Thyroid gland (tissue), 4 donors: ENCODE results near the gene ORAI1. TPM values are rescaled to one million over a fixed set of nuclear protein-coding genes. Genes with fewer than 3 reads are reported as not detected.
"Not testable (repeated sequence)": the region's sequence is repeated elsewhere in the genome, so short reads cannot be mapped to it uniquely, and the experiment has no call there.

Source experiments
- DNase-seq, 2 donors: peaks; one replicate each; pipeline ENCODE4 v3.0.0-alpha.2; 2019
- H3K27ac ChIP-seq, 3 donors: fragments of 200-600 bp; sonication (generic); 1 replicate in 2 of 3; 2 replicates in 1 of 3; pipeline ENCODE4 v1.5.1; 2016 to 2019; ENCODE audit warnings: mild to moderate bottlenecking in 1 of 3, moderate library complexity in 1 of 3
- H3K27me3 ChIP-seq: fragments of 200-600 bp; sonication (generic); one replicate; pipeline ENCODE4 v1.5.1; 2019
- H3K36me3 ChIP-seq, 2 donors: fragments of 200-600 bp; sonication (generic); one replicate each; pipeline ENCODE4 v1.5.1; 2016 to 2019
- H3K4me1 ChIP-seq, 2 donors: fragments of 200-600 bp; sonication (generic); one replicate each; pipeline ENCODE4 v1.5.1; 2017 to 2019
- H3K4me3 ChIP-seq, 3 donors: fragments of 200-600 bp; sonication (generic); replicated peaks in 1 of 3; 1 replicate in 2 of 3; 2 replicates in 1 of 3; pipeline ENCODE4 v1.5.1; 2016; ENCODE audit warnings: mild to moderate bottlenecking in 1 of 3
- H3K9me3 ChIP-seq: fragments of 200-600 bp; sonication (generic); one replicate; pipeline ENCODE4 v1.5.1; 2017
- POLR2A ChIP-seq, 2 donors: fragments of 450-650 bp; IDR thresholded peaks; one replicate each; pipeline ENCODE4 v1.6.1; 2017; ENCODE audit warnings: antibody characterized with exemption in 2 of 2, mild to moderate bottlenecking in 2 of 2, moderate library complexity in 1 of 2
- WGBS, 2 donors: methylation state at CpG; one replicate each; pipeline ENCODE4 v1.1.5; 2017; 5-methylcytosine and 5-hydroxymethylcytosine counted together
- intact Hi-C: fragments of 100-400 bp; cut with DNase I; formaldehyde crosslinking; loops from one replicate; pipeline ENCODE4 v1.15.1; 2023
- total RNA-seq, 4 donors: library from RNA; depleted of rRNA; stranded (reverse); fragments of >200 nt; gene quantifications; one replicate each; pipeline ENCODE4 v1.2.3, GENCODE V29; 2016
- TF ChIP-seq, protein P1 (sequence below), 6 experiments: fragments of 200-600 bp in 3 of 6; fragments of 450-650 bp in 3 of 6; sonication (generic) in 3 of 6; IDR thresholded peaks; one replicate each; pipeline ENCODE4 v1.5.1; 2016 to 2019; ENCODE audit warnings: antibody characterized with exemption in 6 of 6, mild to moderate bottlenecking in 2 of 6, inconsistent platforms in 1 of 6, moderate library complexity in 1 of 6

The ORAI1 gene
- total RNA-seq, 4 donors from 2014 or later, result 12.7 to 27.1 (median 17.0) TPM

DNA sequence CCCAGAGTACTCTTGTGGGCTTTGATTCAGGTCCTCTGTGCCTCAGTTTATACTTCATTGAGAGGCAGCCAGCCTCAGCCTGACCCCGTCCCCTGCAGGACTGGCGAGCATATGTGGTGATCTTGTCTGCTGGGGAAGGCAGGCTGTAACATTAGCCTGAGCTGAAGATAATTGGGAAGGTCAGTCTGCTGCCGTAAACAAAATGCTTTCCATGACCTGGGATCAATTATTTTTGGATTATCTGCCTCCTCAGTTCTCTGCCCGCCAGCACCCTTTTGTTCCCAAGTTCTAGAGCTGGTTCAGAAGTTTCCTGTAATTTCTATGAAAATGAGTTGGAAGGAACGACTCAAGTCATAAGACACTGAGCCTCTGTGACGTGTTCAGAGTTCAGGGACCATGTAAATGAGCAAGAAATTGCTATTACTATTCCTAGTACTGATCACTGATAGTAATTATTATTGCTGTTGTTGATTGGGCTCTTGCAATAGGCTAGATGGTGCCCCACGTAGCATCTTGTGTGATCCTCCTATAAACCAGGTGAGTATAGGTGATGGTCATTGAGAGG lies 4.5 kb downstream of the ORAI1 start:
- Histone ChIP-seq H3K4me3 (no peak overlapping the region), H3K27ac (no peak overlapping the region), H3K4me1 (peaks cover 33 to 54% of the 10 kb centered on the region in 2 donors), H3K27me3 (no peaks in the 10 kb centered on the region), H3K9me3 (no peaks in the 10 kb centered on the region), H3K36me3 (no peaks in the 10 kb centered on the region)
- no peak for DNase-seq
- WGBS, 2 donors, result 93 to 95% methylated on average over 7 of the region's 7 CpGs
- TF ChIP-seq, protein P1, sequence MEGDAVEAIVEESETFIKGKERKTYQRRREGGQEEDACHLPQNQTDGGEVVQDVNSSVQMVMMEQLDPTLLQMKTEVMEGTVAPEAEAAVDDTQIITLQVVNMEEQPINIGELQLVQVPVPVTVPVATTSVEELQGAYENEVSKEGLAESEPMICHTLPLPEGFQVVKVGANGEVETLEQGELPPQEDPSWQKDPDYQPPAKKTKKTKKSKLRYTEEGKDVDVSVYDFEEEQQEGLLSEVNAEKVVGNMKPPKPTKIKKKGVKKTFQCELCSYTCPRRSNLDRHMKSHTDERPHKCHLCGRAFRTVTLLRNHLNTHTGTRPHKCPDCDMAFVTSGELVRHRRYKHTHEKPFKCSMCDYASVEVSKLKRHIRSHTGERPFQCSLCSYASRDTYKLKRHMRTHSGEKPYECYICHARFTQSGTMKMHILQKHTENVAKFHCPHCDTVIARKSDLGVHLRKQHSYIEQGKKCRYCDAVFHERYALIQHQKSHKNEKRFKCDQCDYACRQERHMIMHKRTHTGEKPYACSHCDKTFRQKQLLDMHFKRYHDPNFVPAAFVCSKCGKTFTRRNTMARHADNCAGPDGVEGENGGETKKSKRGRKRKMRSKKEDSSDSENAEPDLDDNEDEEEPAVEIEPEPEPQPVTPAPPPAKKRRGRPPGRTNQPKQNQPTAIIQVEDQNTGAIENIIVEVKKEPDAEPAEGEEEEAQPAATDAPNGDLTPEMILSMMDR (IDR thresholded peaks at IDR 0.05), result no peak
- no peak for TF ChIP-seq POLR2A (IDR thresholded peaks at IDR 0.05)
- intact Hi-C loops, result no loop called here

DNA sequence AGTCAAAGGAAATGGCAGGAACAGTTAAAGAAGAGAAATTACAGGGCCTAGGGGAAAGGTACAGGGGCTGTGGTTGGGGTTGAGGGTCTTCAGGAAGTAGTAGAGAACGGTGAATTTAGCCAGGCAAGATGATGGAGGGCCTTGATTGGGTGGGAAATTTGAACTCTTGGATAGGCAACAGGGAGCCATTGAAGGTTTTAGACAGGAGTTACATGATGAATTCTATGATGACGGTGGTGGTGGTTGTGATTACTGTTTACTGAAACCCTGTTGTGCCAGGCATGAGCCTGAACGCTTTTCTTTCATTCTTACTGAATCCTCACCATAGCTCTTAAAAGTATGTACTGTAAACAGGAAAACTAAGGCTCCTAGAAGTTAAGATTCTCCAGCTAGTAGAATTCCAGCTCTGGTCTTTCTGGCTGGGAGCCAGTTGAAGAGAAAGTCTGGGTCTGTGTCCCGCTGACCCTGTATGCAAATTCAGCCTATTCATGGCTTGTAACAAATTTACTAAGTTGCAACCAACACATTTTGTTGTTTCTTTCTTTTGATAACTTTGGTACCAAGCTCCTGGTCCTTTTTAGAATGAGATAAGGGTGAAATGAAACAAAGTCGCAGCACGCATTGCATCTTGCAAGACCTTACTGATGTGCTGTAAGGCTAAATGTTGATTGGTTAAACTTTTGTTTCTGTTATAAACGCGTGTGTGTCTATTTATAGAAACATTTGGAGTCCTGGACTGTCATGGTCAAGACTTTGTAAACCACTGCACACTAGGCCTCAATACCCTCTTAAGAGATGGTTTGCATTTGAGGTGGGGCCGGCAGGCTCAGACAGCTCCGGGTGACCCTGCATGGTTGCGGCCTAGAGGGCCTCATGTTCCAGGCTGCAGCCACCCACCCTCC lies 6.0 kb downstream of the ORAI1 start:
- H3K27ac ChIP-seq, result peak overlapping the region in 2 of 3 donors; percentile 37 to 72

DNA sequence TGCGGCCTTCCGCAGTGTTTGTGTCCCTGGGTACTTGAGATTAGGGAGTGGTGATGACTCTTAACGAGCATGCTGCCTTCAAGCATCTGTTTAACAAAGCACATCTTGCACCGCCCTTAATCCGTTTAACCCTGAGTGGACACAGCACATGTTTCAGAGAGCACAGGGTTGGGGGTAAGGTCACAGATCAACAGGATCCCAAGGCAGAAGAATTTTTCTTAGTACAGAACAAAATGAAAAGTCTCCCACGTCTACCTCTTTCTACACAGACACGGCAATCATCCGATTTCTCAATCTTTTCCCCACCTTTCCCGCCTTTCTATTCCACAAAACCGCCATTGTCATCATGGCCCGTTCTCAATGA lies 7.5 kb downstream of the ORAI1 start:
- intact Hi-C loops, H3K4me3 ChIP-seq, H3K9me3 ChIP-seq, H3K36me3 ChIP-seq, DNase-seq, H3K27ac ChIP-seq, H3K27me3 ChIP-seq: not testable (repeated sequence)
- H3K4me1 ChIP-seq, result peaks cover 15 to 52% of the 10 kb centered on the region in 2 donors
- 68 to 69% methylated on average over 6 to 8 of the region's 11 CpGs for WGBS, 2 donors

More for the DNA sequence above, 6.0 kb downstream of the ORAI1 start:
- H3K4me3 ChIP-seq, result no peak overlapping the region
- H3K4me1 ChIP-seq, result peaks cover 29 to 60% of the 10 kb centered on the region in 2 donors
- WGBS, 2 donors, result 71 to 77% methylated on average over 11 of the region's 11 CpGs
- no peaks in the 10 kb centered on the region for H3K36me3 ChIP-seq
- DNase-seq, result no peak
- intact Hi-C loops, result no loop called here
- no peaks in the 10 kb centered on the region for H3K27me3 ChIP-seq
- no peak for TF ChIP-seq POLR2A (IDR thresholded peaks at IDR 0.05)
- TF ChIP-seq, protein P1 (IDR thresholded peaks at IDR 0.05), result no peak
- no peaks in the 10 kb centered on the region for H3K9me3 ChIP-seq

DNA sequence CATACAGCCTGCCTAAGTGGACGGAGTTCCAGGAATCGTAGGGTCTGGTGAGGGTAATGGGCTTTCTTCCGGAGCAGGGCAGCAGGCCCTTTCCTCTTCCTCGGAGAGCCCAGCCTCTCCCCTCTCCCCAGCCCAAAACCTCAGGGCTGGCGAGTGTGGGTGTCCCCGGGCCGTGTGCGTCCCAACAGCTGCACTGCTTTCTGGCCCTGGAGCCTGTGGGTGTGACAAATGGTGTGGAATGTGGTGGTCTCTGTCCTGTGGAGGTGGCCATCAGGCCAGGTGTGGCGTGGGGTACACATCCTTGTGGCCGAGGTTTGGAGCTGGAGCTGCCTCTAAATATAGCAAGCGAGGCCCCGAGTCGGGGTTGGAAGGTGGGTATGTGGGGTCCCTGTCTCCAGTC lies 8.5 kb downstream of the ORAI1 start:
- no peak overlapping the region for H3K27ac ChIP-seq
- H3K27me3 ChIP-seq, result no peaks in the 10 kb centered on the region
- peaks cover 15 to 42% of the 10 kb centered on the region in 2 donors for H3K4me1 ChIP-seq
- 82 to 89% methylated on average over 11 to 13 of the region's 13 CpGs for WGBS, 2 donors
- H3K36me3 ChIP-seq, result no peaks in the 10 kb centered on the region
- TF ChIP-seq, protein P1 (IDR thresholded peaks at IDR 0.05), result no peak
- TF ChIP-seq POLR2A (IDR thresholded peaks at IDR 0.05), result no peak
- no peak overlapping the region for H3K4me3 ChIP-seq
- DNase-seq, result no peak
- intact Hi-C loops, result no loop called here
- H3K9me3 ChIP-seq, result no peaks in the 10 kb centered on the region

DNA sequence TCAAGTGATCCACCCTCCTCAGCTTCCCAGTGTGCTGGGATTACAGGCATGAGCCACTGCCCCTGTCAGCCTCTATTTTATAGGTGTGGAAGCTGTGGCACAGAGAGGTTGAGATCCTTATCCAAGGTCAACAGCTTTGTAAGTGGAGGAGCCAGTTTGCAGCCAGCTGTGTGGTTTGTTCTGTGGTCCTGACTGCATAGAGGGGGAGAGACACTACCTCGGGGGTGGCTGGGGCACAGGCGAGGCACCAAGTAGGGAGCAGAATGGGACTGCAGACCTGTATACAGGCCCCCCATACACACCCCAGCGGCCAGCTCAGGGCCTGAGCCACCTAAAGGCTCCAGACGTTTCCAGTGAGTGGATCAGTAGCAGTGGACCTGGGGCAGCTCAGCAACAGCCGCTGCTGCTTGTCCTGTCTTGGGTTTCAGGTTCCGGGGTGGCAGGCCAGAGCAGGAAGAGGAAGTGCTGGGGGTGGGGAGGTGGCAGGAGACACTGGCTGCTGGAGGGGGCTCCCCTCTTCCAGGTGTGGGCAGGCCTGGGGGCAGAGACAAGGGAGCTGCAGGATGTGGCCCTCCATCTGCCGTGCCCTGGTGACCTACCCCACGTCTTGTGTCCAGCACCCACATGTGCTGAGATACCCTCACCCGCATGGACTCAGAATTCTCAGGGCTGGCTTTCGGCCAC lies 11.0 kb downstream of the ORAI1 start:
- Histone ChIP-seq H3K4me3 (no peak overlapping the region), H3K27ac (peak overlapping the region in 1 of 3 donors; percentile 40), H3K4me1 (peaks cover 11 to 26% of the 10 kb centered on the region in 2 donors), H3K36me3 (peaks cover 3 to 4% of the 10 kb centered on the region in 2 donors), H3K9me3 (no peaks in the 10 kb centered on the region), H3K27me3 (no peaks in the 10 kb centered on the region)
- WGBS, 2 donors, result 63 to 89% methylated on average over 4 to 10 of the region's 10 CpGs
- TF ChIP-seq, protein P1 (IDR thresholded peaks at IDR 0.05), result no peak
- TF ChIP-seq POLR2A (IDR thresholded peaks at IDR 0.05), result no peak
- intact Hi-C loops, result no loop called here
- DNase-seq, result peak in 1 of 2 donors; percentile 13
